ENCODE data around the gene RFT1.

The RFT1 gene

GRCh38 chr3:53097887-53098286 lies 32.3 kb downstream of the RFT1 start:
- peaks cover 2 to 71% (median 37%) of the 10 kb centered on the region in 5 donors for H3K36me3 ChIP-seq (ENCODE audit: control insufficient read depth in 5 of 5, insufficient read depth in 5 of 5, low read length in 5 of 5)
- no peak overlapping the region for H3K27ac ChIP-seq (ENCODE audit: low read depth, low read length)
- peaks cover 0 to 6% (median 4%) of the 10 kb centered on the region in 5 donors for H3K4me1 ChIP-seq (ENCODE audit: control insufficient read depth in 5 of 5, insufficient read depth in 5 of 5, low read length in 5 of 5)
- no peaks in the 10 kb centered on the region for H3K27me3 ChIP-seq (ENCODE audit: control insufficient read depth in 5 of 5, insufficient read depth in 4 of 5, low read length in 5 of 5)
- H3K4me3 ChIP-seq (ENCODE audit: low read depth in 1 of 5, low read length in 5 of 5), result no peak overlapping the region
- no peak overlapping the region for H3K9ac ChIP-seq (ENCODE audit: low read length in 5 of 5)
- H3K9me3 ChIP-seq (ENCODE audit: control insufficient read depth in 5 of 5, low read length in 5 of 5), result no peaks in the 10 kb centered on the region

DNA sequence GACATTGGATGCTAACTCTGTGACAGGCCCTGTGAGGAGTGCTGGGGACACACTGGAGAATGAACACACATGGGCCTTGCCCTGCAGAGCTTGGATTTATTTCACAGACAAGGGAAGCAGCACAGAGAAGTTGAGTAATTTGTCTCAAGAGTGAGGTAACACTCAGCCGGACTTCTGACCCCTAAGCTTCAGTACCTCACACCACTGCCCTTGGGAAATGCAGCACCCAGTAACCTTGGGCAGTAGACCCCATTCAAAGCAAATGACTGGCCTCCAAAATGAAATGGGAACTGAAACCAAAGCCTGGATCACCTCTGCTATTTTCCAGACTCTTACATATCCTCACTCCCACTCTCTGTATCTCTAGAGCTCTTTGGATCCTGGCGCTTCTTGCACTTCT lies 37.3 kb downstream of the RFT1 start:
- Histone ChIP-seq H3K27me3 (ENCODE audit: control insufficient read depth in 5 of 5, insufficient read depth in 4 of 5, low read length in 5 of 5) (no peaks in the 10 kb centered on the region), H3K9me3 (ENCODE audit: control insufficient read depth in 5 of 5, low read length in 5 of 5) (no peaks in the 10 kb centered on the region), H3K36me3 (ENCODE audit: control insufficient read depth in 5 of 5, insufficient read depth in 5 of 5, low read length in 5 of 5) (peaks cover 2 to 68% (median 34%) of the 10 kb centered on the region in 5 donors), H3K4me3 (ENCODE audit: low read depth in 1 of 5, low read length in 5 of 5) (no peak overlapping the region), H3K9ac (ENCODE audit: low read length in 5 of 5) (no peak overlapping the region), H3K4me1 (ENCODE audit: control insufficient read depth in 5 of 5, insufficient read depth in 5 of 5, low read length in 5 of 5) (peaks cover 0 to 9% (median 4%) of the 10 kb centered on the region in 5 donors), H3K27ac (ENCODE audit: low read depth, low read length) (no peak overlapping the region)

DNA sequence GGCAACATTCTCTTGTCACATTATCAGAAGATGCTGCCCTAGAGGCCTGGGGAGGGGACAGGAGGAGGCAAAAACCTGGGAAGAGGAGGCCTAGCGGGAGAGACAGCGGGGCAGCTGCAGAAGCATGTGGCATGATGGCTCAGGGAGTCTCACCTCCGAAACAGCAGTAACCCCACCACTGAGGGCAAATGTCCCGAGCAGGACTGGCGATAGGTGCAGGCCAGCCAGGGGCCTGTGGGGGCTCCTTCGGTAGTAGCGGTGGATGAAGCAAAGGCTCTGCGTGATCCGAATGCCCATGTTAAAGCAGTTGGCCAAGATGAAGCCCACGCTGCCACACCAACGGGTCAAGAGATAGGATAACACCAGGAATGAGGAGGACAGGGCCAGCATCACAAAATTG lies 38.0 kb downstream of the RFT1 start:
- H3K9ac ChIP-seq (ENCODE audit: low read length in 5 of 5), result no peak overlapping the region
- H3K9me3 ChIP-seq (ENCODE audit: control insufficient read depth in 5 of 5, low read length in 5 of 5), result no peaks in the 10 kb centered on the region
- peaks cover 0 to 66% (median 32%) of the 10 kb centered on the region in 5 donors for H3K36me3 ChIP-seq (ENCODE audit: control insufficient read depth in 5 of 5, insufficient read depth in 5 of 5, low read length in 5 of 5)
- no peak overlapping the region for H3K27ac ChIP-seq (ENCODE audit: low read depth, low read length)
- peaks cover 0 to 9% (median 5%) of the 10 kb centered on the region in 5 donors for H3K4me1 ChIP-seq (ENCODE audit: control insufficient read depth in 5 of 5, insufficient read depth in 5 of 5, low read length in 5 of 5)
- no peak overlapping the region for H3K4me3 ChIP-seq (ENCODE audit: low read depth in 1 of 5, low read length in 5 of 5)
- H3K27me3 ChIP-seq (ENCODE audit: control insufficient read depth in 5 of 5, insufficient read depth in 4 of 5, low read length in 5 of 5), result no peaks in the 10 kb centered on the region

- peaks cover 0 to 65% (median 33%) of the 10 kb centered on the region in 5 donors for H3K36me3 ChIP-seq (ENCODE audit: control insufficient read depth in 5 of 5, insufficient read depth in 5 of 5, low read length in 5 of 5)
- peaks cover 0 to 9% (median 5%) of the 10 kb centered on the region in 5 donors for H3K4me1 ChIP-seq (ENCODE audit: control insufficient read depth in 5 of 5, insufficient read depth in 5 of 5, low read length in 5 of 5)
Observed at GRCh38 chr3:53091011-53091410, 39.2 kb downstream of the RFT1 start.

DNA sequence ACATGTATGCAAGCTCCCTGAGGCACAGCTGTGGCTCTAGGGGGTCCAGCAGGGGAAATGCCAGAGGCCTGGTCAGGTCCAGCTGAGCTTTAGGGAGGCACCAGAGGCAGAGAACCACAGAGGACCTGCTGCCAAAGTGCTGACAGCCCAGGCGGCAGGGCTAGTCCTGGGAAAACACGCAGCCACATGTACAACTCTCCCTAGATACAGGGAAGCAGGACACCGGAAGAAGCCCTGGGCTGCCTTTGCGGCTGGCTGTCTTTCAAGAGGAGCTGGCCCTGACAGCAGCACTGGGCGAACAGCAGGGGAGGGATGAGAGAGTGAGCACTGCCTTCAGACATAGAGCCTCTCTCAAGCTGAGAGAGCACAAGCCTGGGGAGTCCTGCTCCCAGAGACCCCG lies 40.7 kb downstream of the RFT1 start:
- H3K36me3 ChIP-seq (ENCODE audit: control insufficient read depth in 5 of 5, insufficient read depth in 5 of 5, low read length in 5 of 5), result peaks cover 0 to 61% (median 28%) of the 10 kb centered on the region in 5 donors
- H3K4me1 ChIP-seq (ENCODE audit: control insufficient read depth in 5 of 5, insufficient read depth in 5 of 5, low read length in 5 of 5), result peaks cover 0 to 9% (median 5%) of the 10 kb centered on the region in 5 donors
- H3K4me3 ChIP-seq (ENCODE audit: low read depth in 1 of 5, low read length in 5 of 5), result no peak overlapping the region
- H3K9me3 ChIP-seq (ENCODE audit: control insufficient read depth in 5 of 5, low read length in 5 of 5), result no peaks in the 10 kb centered on the region
- no peak overlapping the region for H3K9ac ChIP-seq (ENCODE audit: low read length in 5 of 5)
- no peak overlapping the region for H3K27ac ChIP-seq (ENCODE audit: low read depth, low read length)
- no peaks in the 10 kb centered on the region for H3K27me3 ChIP-seq (ENCODE audit: control insufficient read depth in 5 of 5, insufficient read depth in 4 of 5, low read length in 5 of 5)

More at GRCh38 chr3:53091011-53091410, 39.2 kb downstream of the RFT1 start:
- H3K27me3 ChIP-seq (ENCODE audit: control insufficient read depth in 5 of 5, insufficient read depth in 4 of 5, low read length in 5 of 5), result no peaks in the 10 kb centered on the region
- H3K4me3 ChIP-seq (ENCODE audit: low read depth in 1 of 5, low read length in 5 of 5), result no peak overlapping the region
- H3K9me3 ChIP-seq (ENCODE audit: control insufficient read depth in 5 of 5, low read length in 5 of 5), result no peaks in the 10 kb centered on the region
- H3K9ac ChIP-seq (ENCODE audit: low read length in 5 of 5), result no peak overlapping the region
- no peak overlapping the region for H3K27ac ChIP-seq (ENCODE audit: low read depth, low read length)

DNA sequence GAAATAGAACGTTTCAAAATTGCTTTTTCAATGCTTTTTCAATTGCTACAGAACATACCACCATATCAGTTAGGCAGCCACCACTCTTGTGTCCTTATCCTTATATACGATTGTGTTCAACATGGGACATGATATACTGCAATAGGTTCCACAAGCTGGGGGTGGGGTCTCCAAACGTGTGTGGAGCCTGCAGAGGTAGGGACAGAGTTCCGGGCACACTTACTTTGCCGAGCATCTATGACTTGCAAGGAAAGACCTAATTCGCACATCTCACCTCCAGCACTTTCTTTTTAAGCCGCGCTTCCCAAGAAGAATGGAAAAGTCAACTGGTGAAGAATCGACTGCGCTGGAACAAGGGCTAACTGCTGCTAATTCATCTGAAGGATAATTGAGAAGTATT lies 44.8 kb downstream of the RFT1 start:
- H3K27ac ChIP-seq (ENCODE audit: low read depth, low read length), result no peak overlapping the region
- no peak overlapping the region for H3K4me3 ChIP-seq (ENCODE audit: low read depth in 1 of 5, low read length in 5 of 5)
- peaks cover 0 to 29% (median 12%) of the 10 kb centered on the region in 5 donors for H3K36me3 ChIP-seq (ENCODE audit: control insufficient read depth in 5 of 5, insufficient read depth in 5 of 5, low read length in 5 of 5)
- H3K4me1 ChIP-seq (ENCODE audit: control insufficient read depth in 5 of 5, insufficient read depth in 5 of 5, low read length in 5 of 5), result peaks cover 0 to 9% (median 4%) of the 10 kb centered on the region in 5 donors
- no peaks in the 10 kb centered on the region for H3K27me3 ChIP-seq (ENCODE audit: control insufficient read depth in 5 of 5, insufficient read depth in 4 of 5, low read length in 5 of 5)
- H3K9me3 ChIP-seq (ENCODE audit: control insufficient read depth in 5 of 5, low read length in 5 of 5), result no peaks in the 10 kb centered on the region
- no peak overlapping the region for H3K9ac ChIP-seq (ENCODE audit: low read length in 5 of 5)

- Histone ChIP-seq H3K9ac (ENCODE audit: low read length in 5 of 5) (no peak overlapping the region), H3K27me3 (ENCODE audit: control insufficient read depth in 5 of 5, insufficient read depth in 4 of 5, low read length in 5 of 5) (no peaks in the 10 kb centered on the region), H3K4me3 (ENCODE audit: low read depth in 1 of 5, low read length in 5 of 5) (no peak overlapping the region), H3K36me3 (ENCODE audit: control insufficient read depth in 5 of 5, insufficient read depth in 5 of 5, low read length in 5 of 5) (peaks cover 0 to 19% (median 2%) of the 10 kb centered on the region in 5 donors), H3K9me3 (ENCODE audit: control insufficient read depth in 5 of 5, low read length in 5 of 5) (no peaks in the 10 kb centered on the region), H3K4me1 (ENCODE audit: control insufficient read depth in 5 of 5, insufficient read depth in 5 of 5, low read length in 5 of 5) (peaks cover 0 to 9% (median 4%) of the 10 kb centered on the region in 5 donors), H3K27ac (ENCODE audit: low read depth, low read length) (no peak overlapping the region)
Observed at GRCh38 chr3:53084310-53085001, 45.8 kb downstream of the RFT1 start.

DNA sequence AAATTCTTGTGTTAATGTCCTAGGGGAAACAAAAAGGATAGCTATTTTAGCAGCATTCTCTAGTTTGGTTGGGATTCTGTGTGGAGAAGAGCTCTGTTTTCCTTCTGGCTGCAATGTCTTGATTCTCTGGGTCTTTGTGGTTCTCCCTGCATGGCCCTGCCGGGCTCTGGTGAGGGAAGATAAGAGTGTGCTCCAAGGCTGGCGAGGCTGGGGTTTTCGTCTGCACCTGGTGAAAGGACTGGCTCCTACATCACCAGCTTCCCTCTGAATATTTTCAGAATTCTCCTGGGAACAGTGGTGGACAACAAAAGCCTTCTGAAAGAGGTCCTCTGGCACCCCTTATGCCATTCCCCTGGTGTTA lies 46.3 kb downstream of the RFT1 start:
- H3K36me3 ChIP-seq (ENCODE audit: control insufficient read depth in 5 of 5, insufficient read depth in 5 of 5, low read length in 5 of 5), result peaks cover 0 to 15% (median 2%) of the 10 kb centered on the region in 5 donors
- H3K4me1 ChIP-seq (ENCODE audit: control insufficient read depth in 5 of 5, insufficient read depth in 5 of 5, low read length in 5 of 5), result peaks cover 0 to 9% (median 4%) of the 10 kb centered on the region in 5 donors
- no peak overlapping the region for H3K4me3 ChIP-seq (ENCODE audit: low read depth in 1 of 5, low read length in 5 of 5)
- H3K27me3 ChIP-seq (ENCODE audit: control insufficient read depth in 5 of 5, insufficient read depth in 4 of 5, low read length in 5 of 5), result no peaks in the 10 kb centered on the region
- no peaks in the 10 kb centered on the region for H3K9me3 ChIP-seq (ENCODE audit: control insufficient read depth in 5 of 5, low read length in 5 of 5)
- H3K27ac ChIP-seq (ENCODE audit: low read depth, low read length), result no peak overlapping the region
- no peak overlapping the region for H3K9ac ChIP-seq (ENCODE audit: low read length in 5 of 5)

DNA sequence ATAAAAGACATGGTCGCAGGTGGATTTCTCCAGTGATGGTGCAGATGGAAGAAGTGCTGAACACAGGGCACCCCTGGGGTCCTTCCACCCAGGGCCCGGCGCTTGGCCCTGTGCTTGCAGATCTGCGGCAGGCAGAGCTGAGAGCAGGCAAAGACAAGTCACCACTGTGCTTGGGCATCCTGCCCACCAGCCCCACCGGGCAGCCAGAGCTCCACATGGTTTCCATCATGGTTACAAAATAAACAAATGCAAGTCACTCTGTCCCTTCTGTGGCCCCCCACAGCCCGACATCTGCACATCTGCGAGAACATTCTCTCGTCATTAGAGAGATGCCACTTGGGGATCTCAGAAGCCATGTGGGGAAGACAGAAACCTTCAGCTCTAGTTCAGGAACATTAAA lies 46.7 kb downstream of the RFT1 start:
- H3K4me1 ChIP-seq (ENCODE audit: control insufficient read depth in 5 of 5, insufficient read depth in 5 of 5, low read length in 5 of 5), result peaks cover 0 to 9% (median 4%) of the 10 kb centered on the region in 5 donors
- no peak overlapping the region for H3K27ac ChIP-seq (ENCODE audit: low read depth, low read length)
- H3K9ac ChIP-seq (ENCODE audit: low read length in 5 of 5), result no peak overlapping the region
- H3K4me3 ChIP-seq (ENCODE audit: low read depth in 1 of 5, low read length in 5 of 5), result no peak overlapping the region
- H3K36me3 ChIP-seq (ENCODE audit: control insufficient read depth in 5 of 5, insufficient read depth in 5 of 5, low read length in 5 of 5), result peaks cover 0 to 15% (median 2%) of the 10 kb centered on the region in 5 donors
- H3K27me3 ChIP-seq (ENCODE audit: control insufficient read depth in 5 of 5, insufficient read depth in 4 of 5, low read length in 5 of 5), result no peaks in the 10 kb centered on the region
- H3K9me3 ChIP-seq (ENCODE audit: control insufficient read depth in 5 of 5, low read length in 5 of 5), result no peaks in the 10 kb centered on the region

DNA sequence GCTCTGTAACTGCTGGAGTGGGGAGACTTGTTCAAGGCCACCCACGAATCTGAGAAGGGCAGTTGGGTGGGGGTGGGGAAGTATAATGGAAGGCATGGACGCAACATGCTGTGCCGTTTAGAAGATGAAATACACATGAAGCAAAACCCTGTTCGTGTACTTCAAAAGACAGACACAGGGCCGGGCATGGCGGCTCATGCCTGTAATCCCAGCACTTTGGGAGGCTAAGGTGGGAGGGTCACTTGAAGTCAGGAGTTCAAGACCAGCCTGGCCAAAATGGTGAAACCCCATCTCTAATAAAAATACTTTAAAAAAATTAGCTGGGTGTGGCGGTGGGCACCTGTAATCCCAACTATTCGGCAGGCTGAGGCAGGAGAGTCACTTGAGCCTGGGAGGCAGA lies 47.5 kb downstream of the RFT1 start:
- peaks cover 0 to 9% (median 4%) of the 10 kb centered on the region in 5 donors for H3K4me1 ChIP-seq (ENCODE audit: control insufficient read depth in 5 of 5, insufficient read depth in 5 of 5, low read length in 5 of 5)
- no peaks in the 10 kb centered on the region for H3K9me3 ChIP-seq (ENCODE audit: control insufficient read depth in 5 of 5, low read length in 5 of 5)
- peaks cover 0 to 15% (median 3%) of the 10 kb centered on the region in 5 donors for H3K36me3 ChIP-seq (ENCODE audit: control insufficient read depth in 5 of 5, insufficient read depth in 5 of 5, low read length in 5 of 5)
- H3K9ac ChIP-seq (ENCODE audit: low read length in 5 of 5), result no peak overlapping the region
- no peaks in the 10 kb centered on the region for H3K27me3 ChIP-seq (ENCODE audit: control insufficient read depth in 5 of 5, insufficient read depth in 4 of 5, low read length in 5 of 5)
- no peak overlapping the region for H3K4me3 ChIP-seq (ENCODE audit: low read depth in 1 of 5, low read length in 5 of 5)
- no peak overlapping the region for H3K27ac ChIP-seq (ENCODE audit: low read depth, low read length)
